H1 (cell line): ENCODE results near the gene ADGRL3. TPM values are rescaled to one million over a fixed set of nuclear protein-coding genes. Genes with fewer than 3 reads are reported as not detected.

Source experiments
- RBBP5 ChIP-seq: IDR thresholded peaks from 2 replicates; pipeline ENCODE4 v1.7.1; 2012; ENCODE audit warnings: low read depth, mild to moderate bottlenecking, inconsistent platforms, low read length, moderate library complexity, borderline replicate concordance
- polyA plus RNA-seq, 7 experiments: library from polyadenylated mRNA; depleted of rRNA in 3 of 7; stranded (reverse) in 5 of 7; unstranded in 2 of 7; fragments of >200 nt in 5 of 7; fragments of 200-250 nt in 2 of 7; gene quantifications; 1 replicate in 5 of 7; 2 replicates in 1 of 7; 4 replicates in 1 of 7; pipeline versions ENCODE4 v1.2.1 to v1.2.3, GENCODE V29; 2011 to 2013; ENCODE audit warnings: missing spikeins in 2 of 7, mixed read lengths in 2 of 7
- total RNA-seq: library from RNA; stranded (reverse); fragmentation: NEBNext Ultra II Directional; extraction: Animal tissue kit (Norgen Biotek cat#: 25700); gene quantifications from 2 replicates; pipeline ENCODE4 v1.2.1, GENCODE V29; 2021

ADGRL3 gene
- total and polyA plus RNA-seq, 2 of the 8 experiments (the other 6 are each of a cell fraction or from before 2014, with no cell fraction given), result 6.6 to 13.0 TPM

- no peak for TF ChIP-seq RBBP5
Observed at GRCh38 chr4:61958591-61958990, 758.5 kb downstream of the ADGRL3 start (continued).
